GM23248 (cell line): ENCODE measurements around the gene MARCHF3.

Experiments used
- EZH2 ChIP-seq: fragments of 200-600 bp; sonication (generic); IDR thresholded peaks from 2 replicates; pipeline ENCODE4 v1.6.1; 2018; ENCODE audit warnings: antibody characterized with exemption, mild to moderate bottlenecking; ENCODE audit not compliant: insufficient read depth, poor library complexity, severe bottlenecking
- EZH2phosphoT487 ChIP-seq: fragments of 200-600 bp; sonication (generic); IDR thresholded peaks from 2 replicates; pipeline ENCODE4 v1.6.1; 2018; ENCODE audit warnings: antibody characterized with exemption, moderate library complexity, mild to moderate bottlenecking, low read depth; ENCODE audit not compliant: insufficient read depth

- TF ChIP-seq EZH2 (no peak), EZH2phosphoT487 (no peak)
These were observed 73.4 kb downstream of the MARCHF3 start for GRCh38 chr5:126956991-126957390.
